Heart left ventricle (tissue), 13 donors: Measurements from ENCODE around the gene PDCL2.

Experiments
- POLR2A ChIP-seq, 2 donors: fragments of 450-650 bp; IDR thresholded peaks; one replicate each; pipeline ENCODE4 v1.6.1; 2017; ENCODE audit warnings: antibody characterized with exemption in 2 of 2, mild to moderate bottlenecking in 2 of 2, moderate library complexity in 2 of 2
- TF ChIP-seq, protein P1 (sequence below), 12 donors: fragments of 200-600 bp; sonication (generic) in 4 of 12; IDR thresholded peaks; one replicate each; pipeline versions ENCODE4 v1.5.0 to v1.8.0; 2018 to 2022; ENCODE audit warnings: antibody characterized with exemption in 12 of 12, mild to moderate bottlenecking in 5 of 12
- donor health status: ischemic (EF 13 %, LVEDD 7.1; RV severe dilation, severe dysfunction).
- donor health status: DM: no; HTN: yes; CAD: no.
- donor health status: DM: no; HTN: no; CAD: no.
- donor health status: ischemic (EF 25% LVEDD 6.9; RV normal size, moderate dysfunction).
- donor health status: ischemic (EF 25% LVEDD 5.7; RV mildly dilated, moderate dysfunction).
- donor health status: ischemic (EF 35%, LVEDD 5.7; RV mildly dilated, moderate dysfunction).
- donor health status: nonischemic (EF 11% LVEDD 7.7; RV severe dilation, severe dysfunction).
- donor health status: DM: yes; HTN: yes; CAD: no.
- donor health status: PGD.
- donor health status: ischemic (EF 29% LVEDD 5.4; RV normal size, mild dysfunction).
- donor health status: nonischemic (EF 23%, LVEDD 6.1; RV moderate dilation, normal function).

DNA sequence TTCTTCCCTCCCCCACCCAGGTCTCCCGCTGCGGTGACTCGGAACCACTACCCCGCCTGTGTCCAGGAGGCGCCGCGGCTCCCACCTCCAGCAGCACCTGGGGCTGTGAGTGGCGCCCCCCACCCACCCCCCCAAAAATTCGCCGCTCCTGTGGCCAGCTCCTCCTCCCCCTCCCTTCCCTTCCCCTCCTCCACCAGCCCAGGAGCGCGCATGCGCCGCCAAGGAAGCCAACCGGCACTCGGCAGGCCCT, 45.6 kb downstream of the PDCL2 start:
- TF ChIP-seq, protein P1, sequence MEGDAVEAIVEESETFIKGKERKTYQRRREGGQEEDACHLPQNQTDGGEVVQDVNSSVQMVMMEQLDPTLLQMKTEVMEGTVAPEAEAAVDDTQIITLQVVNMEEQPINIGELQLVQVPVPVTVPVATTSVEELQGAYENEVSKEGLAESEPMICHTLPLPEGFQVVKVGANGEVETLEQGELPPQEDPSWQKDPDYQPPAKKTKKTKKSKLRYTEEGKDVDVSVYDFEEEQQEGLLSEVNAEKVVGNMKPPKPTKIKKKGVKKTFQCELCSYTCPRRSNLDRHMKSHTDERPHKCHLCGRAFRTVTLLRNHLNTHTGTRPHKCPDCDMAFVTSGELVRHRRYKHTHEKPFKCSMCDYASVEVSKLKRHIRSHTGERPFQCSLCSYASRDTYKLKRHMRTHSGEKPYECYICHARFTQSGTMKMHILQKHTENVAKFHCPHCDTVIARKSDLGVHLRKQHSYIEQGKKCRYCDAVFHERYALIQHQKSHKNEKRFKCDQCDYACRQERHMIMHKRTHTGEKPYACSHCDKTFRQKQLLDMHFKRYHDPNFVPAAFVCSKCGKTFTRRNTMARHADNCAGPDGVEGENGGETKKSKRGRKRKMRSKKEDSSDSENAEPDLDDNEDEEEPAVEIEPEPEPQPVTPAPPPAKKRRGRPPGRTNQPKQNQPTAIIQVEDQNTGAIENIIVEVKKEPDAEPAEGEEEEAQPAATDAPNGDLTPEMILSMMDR (IDR thresholded peaks at IDR 0.05), result no peak
- no peak for TF ChIP-seq POLR2A (IDR thresholded peaks at IDR 0.05)
